T-cell (primary cell): Measurements from ENCODE around the gene KRTAP17-1. TPM values are rescaled to one million over a fixed set of nuclear protein-coding genes. Genes with fewer than 3 reads are reported as not detected.
"Not testable (repeated sequence)": the region's sequence is repeated elsewhere in the genome, so short reads cannot be mapped to it uniquely, and the experiment has no call there.

ENCODE experiments used
- ATAC-seq, 4 experiments: fragments of 200-7000 bp in 3 of 4; fragments of 150-1000 bp in 1 of 4; cut with Tn5 transposase; replicated peaks in 1 of 4; 1 replicate in 3 of 4; 2 replicates in 1 of 4; pipeline ENCODE4 v1.10.0; 2021; ENCODE audit warnings: moderate library complexity in 3 of 4, mild to moderate bottlenecking in 2 of 4, moderate number of reproducible peaks in 1 of 4
- CTCF ChIA-PET, 2 donors: fragments of 300-600 bp; sonication (Branson Sonifier 250); formaldehyde crosslinking; loops; one replicate each; lab custom pipeline; 2022; ENCODE audit warnings: antibody characterized with exemption in 2 of 2; lab: Charles Lee
- POLR2A ChIA-PET, 2 donors: fragments of 300-600 bp; sonication (Branson Sonifier 250); formaldehyde crosslinking; loops; one replicate each; lab custom pipeline; 2022; ENCODE audit warnings: antibody characterized with exemption in 2 of 2; lab: Charles Lee
- DNase-seq, 35 experiments: peaks; one replicate each; pipeline versions ENCODE4 v3.0.0 to v3.0.0-alpha.2; 2013 to 2023
- H3K27ac ChIP-seq: one replicate; pipeline ENCODE4 v1.5.1; 2013; ENCODE audit warnings: low read length
- H3K27me3 ChIP-seq, 2 experiments: replicated peaks in 1 of 2; 1 replicate in 1 of 2; 2 replicates in 1 of 2; pipeline versions ENCODE4 v1.6.1 to v1.7.0; 2013; ENCODE audit warnings: low read length in 1 of 2, mixed read lengths in 1 of 2; ENCODE audit not compliant: control insufficient read depth in 2 of 2, insufficient read depth in 2 of 2; ENCODE audit errors: extremely low read depth in 1 of 2
- H3K36me3 ChIP-seq, 2 donors: 1 replicate in 1 of 2; 2 replicates in 1 of 2; pipeline versions ENCODE4 v1.6.1 to v1.7.0; 2013; ENCODE audit warnings: low read length in 1 of 2; ENCODE audit not compliant: control insufficient read depth in 2 of 2, insufficient read depth in 1 of 2; ENCODE audit errors: extremely low read depth in 1 of 2
- H3K4me1 ChIP-seq, 2 experiments: 1 replicate in 1 of 2; 2 replicates in 1 of 2; pipeline versions ENCODE4 v1.6.1 to v1.7.0; 2013; ENCODE audit warnings: low read length in 2 of 2, mixed read lengths in 1 of 2; ENCODE audit not compliant: insufficient read depth in 2 of 2, control insufficient read depth in 1 of 2; ENCODE audit errors: extremely low read depth in 1 of 2
- H3K4me3 ChIP-seq, 2 donors: 1 replicate in 1 of 2; 2 replicates in 1 of 2; pipeline versions ENCODE4 v1.5.1 to v1.7.0; 2013; ENCODE audit warnings: mild to moderate bottlenecking in 2 of 2, low read length in 1 of 2, moderate library complexity in 1 of 2; ENCODE audit not compliant: control insufficient read depth in 1 of 2; ENCODE audit errors: extremely low read depth in 1 of 2
- H3K9me3 ChIP-seq: 2 replicates; pipeline ENCODE4 v1.7.0; 2013
- H3K27ac Mint-ChIP-seq, 2 donors: one replicate each; pipeline ENCODE4 v1.8.0; 2020 to 2021; ENCODE audit warnings: mild to moderate bottlenecking in 2 of 2, mixed read lengths in 2 of 2
- H3K27me3 Mint-ChIP-seq, 2 donors: one replicate each; pipeline ENCODE4 v1.8.0; 2021 to 2022; ENCODE audit warnings: mixed read lengths in 2 of 2
- H3K36me3 Mint-ChIP-seq: one replicate; pipeline ENCODE4 v1.8.0; 2021; ENCODE audit warnings: mixed read lengths
- H3K4me1 Mint-ChIP-seq, 3 donors: one replicate each; pipeline ENCODE4 v1.8.0; 2020 to 2022; ENCODE audit warnings: mixed read lengths in 3 of 3, mild to moderate bottlenecking in 1 of 3
- H3K4me3 Mint-ChIP-seq, 3 donors: one replicate each; pipeline ENCODE4 v1.8.0; 2020 to 2022; ENCODE audit warnings: mild to moderate bottlenecking in 3 of 3, mixed read lengths in 3 of 3, moderate library complexity in 3 of 3
- H3K9me3 Mint-ChIP-seq, 3 donors: one replicate each; pipeline ENCODE4 v1.8.0; 2020 to 2022; ENCODE audit warnings: mixed read lengths in 3 of 3
- WGBS: methylation state at CpG from one replicate; pipeline ENCODE4 v1.1.5; 2013; ENCODE audit warnings: missing lambda C conversion rate; ENCODE audit not compliant: insufficient coverage; 5-methylcytosine and 5-hydroxymethylcytosine counted together
- total RNA-seq, 35 experiments: library from RNA in 6 of 35; stranded (reverse) in 6 of 35; fragments of 120-200 nt in 1 of 35; gene quantifications; one replicate each; pipeline versions ENCODE4 v1.2.1 to v1.2.4 and lab custom pipeline; 2013 to 2026

The KRTAP17-1 gene
- total RNA-seq, 5 donors from 2014 or later (not counting 1 experiment from before 2014, with no cell fraction given): not detected

GRCh38 chr17:41287050-41287449 is 28.5 kb downstream of the KRTAP17-1 start:
- ChIA-PET CTCF (interaction anchor here in 1 of 2 donors (0.7 kb wide), 1 partner anchor 1068 kb away, joined by 3 read pairs; no protein-coding TSS in a partner anchor), POLR2A (no interaction called here)
- H3K4me3 Mint-ChIP-seq: no peak overlapping the region
- H3K27me3 Mint-ChIP-seq: no peaks in the 10 kb centered on the region
- Histone ChIP-seq H3K4me1 (peaks cover 5% of the 10 kb centered on the region in 2 experiments), H3K27ac (no peak overlapping the region), H3K36me3 (no peaks in the 10 kb centered on the region), H3K27me3 (no peaks in the 10 kb centered on the region), H3K4me3 (no peak overlapping the region), H3K9me3 (no peaks in the 10 kb centered on the region)
- no CpG with 5 or more reads among the region's 3 CpGs for WGBS
- DNase-seq: no peak
- no peak for ATAC-seq
- no peak overlapping the region for H3K27ac Mint-ChIP-seq
- H3K9me3 Mint-ChIP-seq: no peaks in the 10 kb centered on the region
- H3K36me3 Mint-ChIP-seq: no peaks in the 10 kb centered on the region
- peaks cover 16 to 19% (median 18%) of the 10 kb centered on the region in 3 donors for H3K4me1 Mint-ChIP-seq

DNA sequence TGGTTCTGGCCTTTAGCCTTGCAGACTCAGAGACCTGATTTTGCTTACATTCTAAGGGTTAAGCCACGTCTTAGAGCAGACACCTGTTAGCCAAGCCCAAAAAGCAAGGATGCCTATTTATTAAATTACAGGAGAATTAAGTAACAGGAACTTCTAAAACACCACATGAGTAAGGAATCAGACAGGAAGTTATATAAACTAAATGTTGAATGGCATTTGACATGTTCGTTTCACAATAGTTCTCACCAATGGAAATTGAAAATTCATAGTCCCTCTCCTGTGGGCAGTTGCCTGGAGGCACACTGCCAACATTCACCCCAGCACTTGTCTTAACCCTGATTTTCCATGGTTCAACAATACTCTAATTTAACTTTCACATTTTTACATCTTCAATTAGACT is 31.0 kb downstream of the KRTAP17-1 start:
- ChIA-PET CTCF (no interaction called here), POLR2A (no interaction called here)
- Histone ChIP-seq H3K27me3 (no peaks in the 10 kb centered on the region), H3K36me3 (no peaks in the 10 kb centered on the region), H3K4me1 (peaks cover 5% of the 10 kb centered on the region in 2 experiments), H3K9me3 (no peaks in the 10 kb centered on the region), H3K27ac (no peak overlapping the region), H3K4me3 (no peak overlapping the region)
- Mint-ChIP-seq H3K36me3 (no peaks in the 10 kb centered on the region), H3K27ac (no peak overlapping the region), H3K27me3 (no peaks in the 10 kb centered on the region), H3K9me3 (no peaks in the 10 kb centered on the region), H3K4me1 (peaks cover 16 to 19% (median 18%) of the 10 kb centered on the region in 3 donors), H3K4me3 (no peak overlapping the region)
- no CpG with 5 or more reads among the region's 2 CpGs for WGBS
- peak in 1 of 35 experiments; percentile 2 for DNase-seq
- ATAC-seq: no peak

- no peaks in the 10 kb centered on the region for H3K27me3 ChIP-seq
- no peaks in the 10 kb centered on the region for H3K9me3 Mint-ChIP-seq
- H3K27me3 Mint-ChIP-seq: no peaks in the 10 kb centered on the region
- DNase-seq (no peak), ATAC-seq (no peak)
- 100% methylated on average over 1 of the region's 3 CpGs for WGBS
- peaks cover 5% of the 10 kb centered on the region in 2 experiments for H3K4me1 ChIP-seq
- no peak overlapping the region for H3K4me3 ChIP-seq
- H3K36me3 ChIP-seq: no peaks in the 10 kb centered on the region
- H3K4me1 Mint-ChIP-seq: peaks cover 16 to 19% (median 18%) of the 10 kb centered on the region in 3 donors
- H3K27ac ChIP-seq: no peak overlapping the region
- no peak overlapping the region for H3K27ac Mint-ChIP-seq
- H3K9me3 ChIP-seq: no peaks in the 10 kb centered on the region
- CTCF ChIA-PET: no interaction called here
- H3K36me3 Mint-ChIP-seq: no peaks in the 10 kb centered on the region
- H3K4me3 Mint-ChIP-seq: no peak overlapping the region
- POLR2A ChIA-PET: interaction anchor here in 1 of 2 donors (0.5 kb wide), 1 partner anchor 11 kb away, joined by 3 read pairs; no protein-coding TSS in a partner anchor
Measured at GRCh38 chr17:41284043-41284442, 31.5 kb downstream of the KRTAP17-1 start.

DNA sequence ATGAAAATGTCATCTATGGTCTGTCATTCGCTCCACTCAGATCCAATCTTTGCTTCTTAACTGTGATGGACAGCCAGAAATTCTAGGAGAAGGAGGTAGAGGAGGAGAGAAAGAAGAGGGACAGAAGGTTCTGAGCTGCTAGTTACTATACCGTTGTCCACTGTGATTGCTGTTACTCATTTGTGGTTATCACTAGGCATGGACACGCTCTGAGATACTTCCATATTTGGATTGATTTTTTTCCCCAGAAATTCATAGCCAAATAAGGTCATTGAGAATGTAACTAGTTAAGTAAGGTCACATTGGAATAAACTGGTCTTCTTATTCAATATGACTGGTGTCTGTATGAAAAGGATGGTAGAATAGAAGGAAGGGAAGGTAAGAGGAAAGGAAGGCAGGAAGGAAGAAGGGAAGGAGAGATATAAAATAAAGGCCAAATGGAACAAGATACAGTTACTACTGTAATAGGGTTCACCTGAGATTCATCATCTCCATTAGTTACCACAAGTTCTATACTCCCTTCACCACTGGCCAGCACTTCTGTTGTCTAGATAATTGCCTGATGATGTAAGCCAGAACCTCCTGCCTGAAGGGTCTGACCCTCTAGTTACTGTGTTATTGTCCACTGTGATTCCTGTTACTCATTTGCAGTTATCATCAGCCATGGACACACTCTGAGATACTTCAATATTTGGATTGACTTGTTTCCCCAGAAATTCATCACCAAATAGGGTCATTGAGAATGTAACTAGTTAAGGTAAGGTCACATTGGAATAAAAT is 37.1 kb downstream of the KRTAP17-1 start:
- POLR2A ChIA-PET: no interaction called here
- no peak overlapping the region for H3K4me3 ChIP-seq
- ATAC-seq (no peak), DNase-seq (peak in 1 of 35 experiments; percentile 0)
- H3K36me3 ChIP-seq: no peaks in the 10 kb centered on the region
- 90% methylated on average over 2 of the region's 3 CpGs for WGBS
- H3K4me1 ChIP-seq: no peaks in the 10 kb centered on the region
- Mint-ChIP-seq H3K4me1 (peaks cover 0 to 5% (median 0%) of the 10 kb centered on the region in 3 donors), H3K27ac (no peak overlapping the region), H3K27me3 (peaks cover 11 to 12% of the 10 kb centered on the region in 2 donors), H3K36me3 (no peaks in the 10 kb centered on the region), H3K9me3 (no peaks in the 10 kb centered on the region), H3K4me3 (no peak overlapping the region)
- H3K27ac ChIP-seq: no peak overlapping the region
- CTCF ChIA-PET: no interaction called here
- no peaks in the 10 kb centered on the region for H3K9me3 ChIP-seq
- no peaks in the 10 kb centered on the region for H3K27me3 ChIP-seq

DNA sequence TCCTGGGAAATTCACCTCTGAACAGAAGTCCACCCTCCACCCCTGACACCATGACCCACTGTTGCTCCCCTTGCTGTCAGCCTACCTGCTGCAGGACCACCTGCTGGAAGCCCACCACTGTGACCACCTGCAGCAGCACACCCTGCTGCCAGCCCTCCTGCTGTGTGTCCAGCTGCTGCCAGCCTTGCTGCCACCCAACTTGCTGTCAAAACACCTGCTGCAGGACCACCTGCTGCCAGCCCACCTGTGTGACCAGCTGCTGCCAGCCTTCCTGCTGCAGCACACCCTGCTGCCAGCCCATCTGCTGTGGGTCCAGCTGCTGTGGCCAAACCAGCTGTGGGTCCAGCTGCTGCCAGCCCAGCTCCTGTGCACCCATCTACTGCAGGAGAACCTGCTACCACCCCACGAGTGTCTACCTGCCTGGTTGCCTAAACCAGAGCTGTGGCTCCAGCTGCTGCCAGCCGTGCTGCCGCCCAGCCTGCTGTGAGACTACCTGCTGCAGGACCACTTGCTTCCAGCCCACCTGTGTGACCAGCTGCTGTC is 39.8 kb downstream of the KRTAP17-1 start, which contains the start of gene KRTAP9-7:
TSS of gene KRTAP9-7 (plus strand) at position 51 of the 543 bp plus-strand sequence. CDS start at position 51, 0 bp downstream.
- H3K9me3 Mint-ChIP-seq, CTCF ChIA-PET, H3K27ac Mint-ChIP-seq, H3K4me3 ChIP-seq, H3K36me3 ChIP-seq, H3K4me3 Mint-ChIP-seq, H3K27ac ChIP-seq, H3K36me3 Mint-ChIP-seq, POLR2A ChIA-PET, H3K4me1 ChIP-seq, H3K27me3 ChIP-seq, H3K9me3 ChIP-seq, ATAC-seq: not testable (repeated sequence)
- DNase-seq: peak in 1 of 35 experiments; percentile 0
- 81% methylated on average over 3 of the region's 3 CpGs for WGBS
- Mint-ChIP-seq H3K27me3 (peaks cover 11 to 18% of the 10 kb centered on the region in 2 donors), H3K4me1 (peaks cover 0 to 11% (median 4%) of the 10 kb centered on the region in 3 donors)

- H3K9me3 Mint-ChIP-seq: no peaks in the 10 kb centered on the region
- DNase-seq: no peak
- no peaks in the 10 kb centered on the region for H3K27me3 ChIP-seq
- H3K36me3 Mint-ChIP-seq: no peaks in the 10 kb centered on the region
- H3K27ac Mint-ChIP-seq: no peak overlapping the region
- H3K27ac ChIP-seq: no peak overlapping the region
- peaks cover 9 to 16% of the 10 kb centered on the region in 2 donors for H3K27me3 Mint-ChIP-seq
- H3K36me3 ChIP-seq: no peaks in the 10 kb centered on the region
- no peak overlapping the region for H3K4me3 Mint-ChIP-seq
- CTCF ChIA-PET: no interaction called here
- no peaks in the 10 kb centered on the region for H3K4me1 ChIP-seq
- POLR2A ChIA-PET: interaction anchor here in 1 of 2 donors (0.6 kb wide), 1 partner anchor 417 kb away, joined by 3 read pairs; no protein-coding TSS in a partner anchor
- H3K4me1 Mint-ChIP-seq: peaks cover 0 to 16% (median 8%) of the 10 kb centered on the region in 3 donors
- H3K4me3 ChIP-seq: no peak overlapping the region
- no peaks in the 10 kb centered on the region for H3K9me3 ChIP-seq
- no peak for ATAC-seq
- WGBS: no CpG with 5 or more reads among the region's 1 CpG
Measured at GRCh38 chr17:41271858-41272257, 43.7 kb downstream of the KRTAP17-1 start.
